Prostate gland (tissue), 2 donors: Measurements from ENCODE around the gene ACTN4.

Experiments used
- CTCF ChIP-seq, 4 experiments: fragments of 200-600 bp in 2 of 4; fragments of 450-650 bp in 2 of 4; sonication (generic) in 2 of 4; IDR thresholded peaks; 1 replicate in 3 of 4; 2 replicates in 1 of 4; pipeline ENCODE4 v1.5.1; 2016 to 2019; ENCODE audit warnings: antibody characterized with exemption in 4 of 4, mild to moderate bottlenecking in 2 of 4, moderate library complexity in 2 of 4
- POLR2A ChIP-seq: fragments of 450-650 bp; IDR thresholded peaks from one replicate; pipeline ENCODE4 v1.6.1; 2016; ENCODE audit warnings: antibody characterized with exemption, mild to moderate bottlenecking

GRCh38 chr19:38696729-38697055, 49.2 kb downstream of the ACTN4 start:
- TF ChIP-seq CTCF (IDR thresholded peaks at IDR 0.05), result no peak
- no peak for TF ChIP-seq POLR2A
